ENCODE measurements around the gene PDAP1.

The PDAP1 gene

DNA sequence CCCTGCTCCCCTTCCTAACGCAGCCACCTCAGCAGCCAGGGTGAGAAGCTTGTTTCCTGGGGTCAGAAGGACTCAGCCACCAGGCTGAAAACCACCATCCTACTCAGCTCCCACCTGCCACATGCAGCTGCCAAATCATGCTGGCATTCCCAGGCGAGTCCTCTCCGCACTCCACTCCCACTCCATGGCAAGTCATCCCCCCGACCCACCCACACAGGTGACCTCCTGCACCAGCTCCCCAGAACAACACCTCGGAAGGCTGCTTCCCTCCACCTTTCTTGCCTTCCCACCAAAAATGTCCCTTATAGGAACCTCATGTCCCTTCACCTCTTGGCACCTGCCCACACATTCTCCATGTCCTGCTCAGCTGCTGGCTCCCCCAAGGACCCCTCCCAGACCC is 4.6 kb downstream of the PDAP1 start:
- no peaks in the 10 kb centered on the region for H3F3A ChIP-seq (ENCODE audit: low read depth)
- H3K4me3 ChIP-seq (ENCODE audit: low read length, poor library complexity, severe bottlenecking), result no peak overlapping the region
- no peak overlapping the region for H3K9ac ChIP-seq (ENCODE audit: low read depth, low read length, poor library complexity, severe bottlenecking)
- no peak overlapping the region for H2AFZ ChIP-seq (ENCODE audit: low read length)
- peaks cover 20% of the 10 kb centered on the region for H3K4me1 ChIP-seq (ENCODE audit: insufficient read depth, low read length, poor library complexity, severe bottlenecking)
- peak overlapping the region; percentile 23 for H3K4me2 ChIP-seq (ENCODE audit: low read depth, low read length, poor library complexity, severe bottlenecking)
- H3K79me2 ChIP-seq (ENCODE audit: insufficient read depth, low read length), result peaks cover 47% of the 10 kb centered on the region
- H3K9me3 ChIP-seq (ENCODE audit: insufficient read depth, low read depth, low read length), result no peaks in the 10 kb centered on the region
- TF ChIP-seq EZH2phosphoT487 (IDR thresholded peaks at IDR 0.05; ENCODE audit: borderline replicate concordance), result no peak
- H4K20me1 ChIP-seq (ENCODE audit: insufficient read depth, low read length, poor library complexity, severe bottlenecking), result peaks cover 25% of the 10 kb centered on the region
- H3K27me3 ChIP-seq (ENCODE audit: insufficient read depth, low read length, poor library complexity, severe bottlenecking), result no peaks in the 10 kb centered on the region
- H3K36me3 ChIP-seq (ENCODE audit: insufficient read depth, low read length), result peaks cover 41% of the 10 kb centered on the region; the same call in 1 of the 2 replicates
- H3K9me2 ChIP-seq (replicated peaks; ENCODE audit: low read depth, low read length), result no peaks in the 10 kb centered on the region

DNA sequence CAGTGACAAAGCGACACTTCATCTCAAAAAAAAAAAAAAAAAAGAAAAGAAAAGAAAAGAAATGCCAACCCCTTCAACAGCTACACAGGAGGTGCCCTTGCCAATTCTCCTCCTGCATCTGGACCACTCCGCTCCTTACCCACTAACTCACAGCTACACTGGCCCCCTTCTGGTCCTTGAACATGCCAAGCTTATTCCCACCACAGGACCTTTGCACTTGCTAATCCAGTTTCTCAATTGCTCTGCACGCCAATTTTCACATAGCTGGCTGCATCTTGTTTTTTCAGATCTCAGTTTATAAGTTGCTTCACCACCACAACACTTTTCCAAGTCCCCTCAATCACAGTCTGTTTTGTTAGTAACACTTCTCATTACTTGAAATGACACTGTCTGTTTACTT is 5.5 kb downstream of the PDAP1 start:
- no peak overlapping the region for H3K4me2 ChIP-seq (ENCODE audit: low read depth, low read length, poor library complexity, severe bottlenecking)
- H3K9me3 ChIP-seq (ENCODE audit: insufficient read depth, low read depth, low read length), result no peaks in the 10 kb centered on the region
- H3K79me2 ChIP-seq (ENCODE audit: insufficient read depth, low read length), result peaks cover 42% of the 10 kb centered on the region
- H3K9ac ChIP-seq (ENCODE audit: low read depth, low read length, poor library complexity, severe bottlenecking), result no peak overlapping the region
- no peaks in the 10 kb centered on the region for H3K27me3 ChIP-seq (ENCODE audit: insufficient read depth, low read length, poor library complexity, severe bottlenecking)
- peaks cover 20% of the 10 kb centered on the region for H3K4me1 ChIP-seq (ENCODE audit: insufficient read depth, low read length, poor library complexity, severe bottlenecking)
- peaks cover 50% of the 10 kb centered on the region; the same call in 1 of the 2 replicates for H3K36me3 ChIP-seq (ENCODE audit: insufficient read depth, low read length)
- H2AFZ ChIP-seq (ENCODE audit: low read length), result no peak overlapping the region
- H3K9me2 ChIP-seq (replicated peaks; ENCODE audit: low read depth, low read length), result no peaks in the 10 kb centered on the region
- TF ChIP-seq, protein P1, sequence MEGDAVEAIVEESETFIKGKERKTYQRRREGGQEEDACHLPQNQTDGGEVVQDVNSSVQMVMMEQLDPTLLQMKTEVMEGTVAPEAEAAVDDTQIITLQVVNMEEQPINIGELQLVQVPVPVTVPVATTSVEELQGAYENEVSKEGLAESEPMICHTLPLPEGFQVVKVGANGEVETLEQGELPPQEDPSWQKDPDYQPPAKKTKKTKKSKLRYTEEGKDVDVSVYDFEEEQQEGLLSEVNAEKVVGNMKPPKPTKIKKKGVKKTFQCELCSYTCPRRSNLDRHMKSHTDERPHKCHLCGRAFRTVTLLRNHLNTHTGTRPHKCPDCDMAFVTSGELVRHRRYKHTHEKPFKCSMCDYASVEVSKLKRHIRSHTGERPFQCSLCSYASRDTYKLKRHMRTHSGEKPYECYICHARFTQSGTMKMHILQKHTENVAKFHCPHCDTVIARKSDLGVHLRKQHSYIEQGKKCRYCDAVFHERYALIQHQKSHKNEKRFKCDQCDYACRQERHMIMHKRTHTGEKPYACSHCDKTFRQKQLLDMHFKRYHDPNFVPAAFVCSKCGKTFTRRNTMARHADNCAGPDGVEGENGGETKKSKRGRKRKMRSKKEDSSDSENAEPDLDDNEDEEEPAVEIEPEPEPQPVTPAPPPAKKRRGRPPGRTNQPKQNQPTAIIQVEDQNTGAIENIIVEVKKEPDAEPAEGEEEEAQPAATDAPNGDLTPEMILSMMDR (conservative IDR thresholded peaks at IDR 0.05; ENCODE audit: low read length), result no peak
- TF ChIP-seq EZH2phosphoT487 (IDR thresholded peaks at IDR 0.05; ENCODE audit: borderline replicate concordance), result no peak
- no peak overlapping the region for H3K4me3 ChIP-seq (ENCODE audit: low read length, poor library complexity, severe bottlenecking)
- H3F3A ChIP-seq (ENCODE audit: low read depth), result no peaks in the 10 kb centered on the region
- H4K20me1 ChIP-seq (ENCODE audit: insufficient read depth, low read length, poor library complexity, severe bottlenecking), result peaks cover 26% of the 10 kb centered on the region

DNA sequence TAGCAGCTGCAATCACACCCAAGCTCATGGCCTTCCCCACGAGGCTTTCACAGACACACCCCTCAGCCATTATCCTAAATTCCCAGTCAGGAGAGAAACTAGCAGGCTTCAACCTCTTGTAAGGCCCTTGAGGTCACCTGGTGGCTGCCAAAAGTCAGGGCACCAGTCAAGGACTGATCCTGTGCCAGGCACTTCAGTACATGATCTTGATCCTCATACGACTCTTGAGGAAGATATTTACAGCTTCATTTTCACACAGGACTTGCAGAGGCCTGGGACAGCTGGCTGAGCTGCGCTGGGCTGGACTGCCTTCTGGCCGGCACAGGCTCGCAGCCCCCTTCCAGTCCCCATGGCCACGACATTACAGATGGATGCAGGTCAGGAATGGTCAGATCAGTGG is 8.8 kb downstream of the PDAP1 start:
- peaks cover 10% of the 10 kb centered on the region; the same call in 1 of the 2 replicates for H3K79me2 ChIP-seq (ENCODE audit: insufficient read depth, low read length)
- no peak overlapping the region for H3K9ac ChIP-seq (ENCODE audit: low read depth, low read length, poor library complexity, severe bottlenecking)
- H3K4me2 ChIP-seq (ENCODE audit: low read depth, low read length, poor library complexity, severe bottlenecking), result no peak overlapping the region
- no peak overlapping the region for H3K4me3 ChIP-seq (ENCODE audit: low read length, poor library complexity, severe bottlenecking)
- no peaks in the 10 kb centered on the region for H3K27me3 ChIP-seq (ENCODE audit: insufficient read depth, low read length, poor library complexity, severe bottlenecking)
- no peaks in the 10 kb centered on the region for H3F3A ChIP-seq (ENCODE audit: low read depth)
- no peak overlapping the region for H2AFZ ChIP-seq (ENCODE audit: low read length)
- H3K4me1 ChIP-seq (ENCODE audit: insufficient read depth, low read length, poor library complexity, severe bottlenecking), result no peaks in the 10 kb centered on the region
- peaks cover 80% of the 10 kb centered on the region; the same call in 1 of the 2 replicates for H3K36me3 ChIP-seq (ENCODE audit: insufficient read depth, low read length)
- H3K9me3 ChIP-seq (ENCODE audit: insufficient read depth, low read depth, low read length), result no peaks in the 10 kb centered on the region
- H4K20me1 ChIP-seq (ENCODE audit: insufficient read depth, low read length, poor library complexity, severe bottlenecking), result peaks cover 11% of the 10 kb centered on the region
- TF ChIP-seq EZH2phosphoT487 (IDR thresholded peaks at IDR 0.05; ENCODE audit: borderline replicate concordance), result no peak
- TF ChIP-seq, protein P1 (conservative IDR thresholded peaks at IDR 0.05; ENCODE audit: low read length), result no peak
- H3K9me2 ChIP-seq (replicated peaks; ENCODE audit: low read depth, low read length), result no peaks in the 10 kb centered on the region

- no peak for TF ChIP-seq EZH2phosphoT487 (IDR thresholded peaks at IDR 0.05; ENCODE audit: borderline replicate concordance)
- TF ChIP-seq, protein P1 (conservative IDR thresholded peaks at IDR 0.05; ENCODE audit: low read length), result no peak
- H4K20me1 ChIP-seq (ENCODE audit: insufficient read depth, low read length, poor library complexity, severe bottlenecking), result peaks cover 5% of the 10 kb centered on the region
- no peak overlapping the region for H2AFZ ChIP-seq (ENCODE audit: low read length)
- H3K4me2 ChIP-seq (ENCODE audit: low read depth, low read length, poor library complexity, severe bottlenecking), result no peak overlapping the region
- H3K36me3 ChIP-seq (ENCODE audit: insufficient read depth, low read length), result peaks cover 83% of the 10 kb centered on the region; the same call in 1 of the 2 replicates
- no peak overlapping the region for H3K9ac ChIP-seq (ENCODE audit: low read depth, low read length, poor library complexity, severe bottlenecking)
- no peaks in the 10 kb centered on the region for H3K27me3 ChIP-seq (ENCODE audit: insufficient read depth, low read length, poor library complexity, severe bottlenecking)
- peaks cover 4% of the 10 kb centered on the region; the same call in 1 of the 2 replicates for H3K79me2 ChIP-seq (ENCODE audit: insufficient read depth, low read length)
- H3F3A ChIP-seq (ENCODE audit: low read depth), result no peaks in the 10 kb centered on the region
- H3K4me1 ChIP-seq (ENCODE audit: insufficient read depth, low read length, poor library complexity, severe bottlenecking), result no peaks in the 10 kb centered on the region
- no peaks in the 10 kb centered on the region for H3K9me3 ChIP-seq (ENCODE audit: insufficient read depth, low read depth, low read length)
- no peak overlapping the region for H3K4me3 ChIP-seq (ENCODE audit: low read length, poor library complexity, severe bottlenecking)
- no peaks in the 10 kb centered on the region for H3K9me2 ChIP-seq (replicated peaks; ENCODE audit: low read depth, low read length)
Observed at GRCh38 chr7:99398891-99399445, 9.4 kb downstream of the PDAP1 start.

Measured in Loucy (cell line).